Gastrocnemius medialis (tissue), 4 donors: ENCODE measurements around the gene PCK2. TPM values are rescaled to one million over a fixed set of nuclear protein-coding genes. Genes with fewer than 3 reads are reported as not detected.

Experiments used
- ATAC-seq, 2 donors: fragments of 150-250 bp; one replicate each; pipeline ENCODE4 v1.9.1; 2016
- DNase-seq, 2 donors: peaks; one replicate each; pipeline ENCODE4 v3.0.0-alpha.2; 2019
- H3K27ac ChIP-seq, 4 donors: fragments of 200-600 bp; sonication (generic); 1 replicate in 1 of 4; 2 replicates in 3 of 4; pipeline ENCODE4 v1.5.1; 2016 to 2018; ENCODE audit warnings: mild to moderate bottlenecking in 2 of 4, moderate library complexity in 1 of 4
- H3K27me3 ChIP-seq, 3 donors: fragments of 200-600 bp; sonication (generic) in 2 of 3; 1 replicate in 1 of 3; 2 replicates in 2 of 3; pipeline versions ENCODE4 v1.5.1 to v1.6.0; 2016 to 2019; ENCODE audit warnings: mild to moderate bottlenecking in 1 of 3, moderate library complexity in 1 of 3
- H3K36me3 ChIP-seq, 2 donors: fragments of 200-600 bp; sonication (generic) in 1 of 2; one replicate each; pipeline ENCODE4 v1.5.1; 2017 to 2018
- H3K4me1 ChIP-seq, 2 donors: fragments of 200-600 bp; sonication (generic) in 1 of 2; one replicate each; pipeline ENCODE4 v1.5.1; 2016 to 2017; ENCODE audit warnings: mild to moderate bottlenecking in 2 of 2
- H3K4me3 ChIP-seq, 4 donors: fragments of 200-600 bp; sonication (generic) in 3 of 4; 1 replicate in 1 of 4; 2 replicates in 3 of 4; pipeline ENCODE4 v1.5.1; 2016 to 2019; ENCODE audit warnings: mild to moderate bottlenecking in 2 of 4
- H3K9me3 ChIP-seq, 3 donors: fragments of 200-600 bp; sonication (generic) in 2 of 3; 1 replicate in 1 of 3; 2 replicates in 2 of 3; pipeline ENCODE4 v1.5.1; 2016 to 2019
- POLR2A ChIP-seq, 2 donors: fragments of 450-650 bp; IDR thresholded peaks; one replicate each; pipeline ENCODE4 v1.6.1; 2017; ENCODE audit warnings: antibody characterized with exemption in 2 of 2, mild to moderate bottlenecking in 2 of 2, moderate library complexity in 2 of 2
- in situ Hi-C, 4 donors: fragments of 200-750 bp; cut with MboI; loops; one replicate each; pipeline versions ENCODE4 v1.15.0 to v1.8.0; 2017; ENCODE audit warnings: low sequenced_read_pairs in 4 of 4
- intact Hi-C: fragments of 100-400 bp; cut with DNase I; formaldehyde crosslinking; loops from one replicate; pipeline ENCODE4 v1.15.1; 2023; ENCODE audit warnings: low total_unique reads
- microRNA-seq, 2 donors: library from miRNA; unstranded; fragments of <30 nt; microRNA quantifications; one replicate each; pipeline ENCODE4, GENCODE V29; 2016; ENCODE audit warnings: borderline replicate concordance in 2 of 2
- total RNA-seq, 4 donors: library from RNA; depleted of rRNA; stranded (reverse); fragments of >200 nt; gene quantifications; one replicate each; pipeline versions ENCODE4 v1.1.0 to v1.2.3, GENCODE V29; 2016
- TF ChIP-seq, protein P1 (sequence below), 5 experiments: fragments of 450-650 bp in 3 of 5; fragments of 200-600 bp in 2 of 5; sonication (generic) in 2 of 5; IDR thresholded peaks in 4 of 5; conservative IDR thresholded peaks in 1 of 5; 1 replicate in 4 of 5; 2 replicates in 1 of 5; pipeline ENCODE4 v1.5.1; 2016 to 2019; ENCODE audit warnings: antibody characterized with exemption in 5 of 5, mild to moderate bottlenecking in 3 of 5, moderate library complexity in 3 of 5

Gene PCK2
- total RNA-seq, 4 donors from 2014 or later = 1.9 to 9.8 (median 3.6) TPM

DNA sequence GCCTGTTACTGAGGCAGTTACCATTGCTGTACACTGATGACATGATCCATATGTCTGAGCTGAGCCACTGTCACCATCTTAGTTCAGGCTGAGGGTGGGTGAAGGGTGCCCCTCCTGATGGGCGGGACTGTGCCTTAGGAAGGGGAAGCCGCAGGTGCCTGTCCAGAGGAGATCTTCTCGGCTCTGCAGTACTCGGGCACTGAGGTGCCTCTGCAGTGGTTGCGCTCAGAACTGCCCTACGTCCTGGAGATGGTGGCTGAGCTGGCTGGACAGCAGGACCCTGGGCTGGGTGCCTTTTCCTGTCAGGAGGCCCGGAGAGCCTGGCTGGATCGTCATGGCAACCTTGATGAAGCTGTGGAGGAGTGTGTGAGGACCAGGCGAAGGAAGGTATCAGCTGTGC is 56.9 kb downstream of the PCK2 start:
- H3K27me3 ChIP-seq = no peaks in the 10 kb centered on the region
- no peak overlapping the region for H3K4me3 ChIP-seq
- H3K36me3 ChIP-seq = peaks cover 0 to 69% of the 10 kb centered on the region in 2 donors
- no peak overlapping the region for H3K27ac ChIP-seq
- in situ Hi-C loops = no loop called here
- DNase-seq (no peak), ATAC-seq (no peak)
- intact Hi-C loops = no loop called here
- H3K4me1 ChIP-seq = peaks cover 10 to 13% of the 10 kb centered on the region in 2 donors
- TF ChIP-seq, protein P1, sequence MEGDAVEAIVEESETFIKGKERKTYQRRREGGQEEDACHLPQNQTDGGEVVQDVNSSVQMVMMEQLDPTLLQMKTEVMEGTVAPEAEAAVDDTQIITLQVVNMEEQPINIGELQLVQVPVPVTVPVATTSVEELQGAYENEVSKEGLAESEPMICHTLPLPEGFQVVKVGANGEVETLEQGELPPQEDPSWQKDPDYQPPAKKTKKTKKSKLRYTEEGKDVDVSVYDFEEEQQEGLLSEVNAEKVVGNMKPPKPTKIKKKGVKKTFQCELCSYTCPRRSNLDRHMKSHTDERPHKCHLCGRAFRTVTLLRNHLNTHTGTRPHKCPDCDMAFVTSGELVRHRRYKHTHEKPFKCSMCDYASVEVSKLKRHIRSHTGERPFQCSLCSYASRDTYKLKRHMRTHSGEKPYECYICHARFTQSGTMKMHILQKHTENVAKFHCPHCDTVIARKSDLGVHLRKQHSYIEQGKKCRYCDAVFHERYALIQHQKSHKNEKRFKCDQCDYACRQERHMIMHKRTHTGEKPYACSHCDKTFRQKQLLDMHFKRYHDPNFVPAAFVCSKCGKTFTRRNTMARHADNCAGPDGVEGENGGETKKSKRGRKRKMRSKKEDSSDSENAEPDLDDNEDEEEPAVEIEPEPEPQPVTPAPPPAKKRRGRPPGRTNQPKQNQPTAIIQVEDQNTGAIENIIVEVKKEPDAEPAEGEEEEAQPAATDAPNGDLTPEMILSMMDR (IDR thresholded peaks at IDR 0.05 in 4 of 5, conservative IDR thresholded peaks at IDR 0.05 in 1 of 5) = no peak
- no peak for TF ChIP-seq POLR2A (IDR thresholded peaks at IDR 0.05)
- H3K9me3 ChIP-seq = no peaks in the 10 kb centered on the region

DNA sequence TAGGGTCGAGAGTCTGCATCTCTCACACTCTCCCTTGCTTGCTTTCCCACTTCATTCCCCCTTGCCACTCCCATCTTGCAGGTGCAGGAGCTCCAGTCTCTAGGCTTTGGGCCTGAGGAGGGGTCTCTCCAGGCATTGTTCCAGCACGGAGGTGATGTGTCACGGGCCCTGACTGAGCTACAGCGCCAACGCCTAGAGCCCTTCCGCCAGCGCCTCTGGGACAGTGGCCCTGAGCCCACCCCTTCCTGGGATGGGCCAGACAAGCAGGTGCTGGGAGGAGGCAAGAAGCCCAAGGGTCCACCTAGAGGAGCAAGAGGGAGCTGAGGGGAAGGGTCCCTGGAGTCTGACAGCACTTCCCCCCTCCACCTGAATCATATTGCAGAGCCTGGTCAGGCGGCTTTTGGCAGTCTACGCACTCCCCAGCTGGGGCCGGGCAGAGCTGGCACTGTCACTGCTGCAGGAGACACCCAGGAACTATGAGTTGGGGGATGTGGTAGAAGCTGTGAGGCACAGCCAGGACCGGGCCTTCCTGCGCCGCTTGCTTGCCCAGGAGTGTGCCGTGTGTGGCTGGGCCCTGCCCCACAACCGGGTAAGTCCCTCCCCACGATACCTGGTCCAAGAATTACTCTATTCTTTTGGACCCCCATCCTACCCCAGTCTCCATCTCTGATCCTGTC is 57.4 kb downstream of the PCK2 start:
- Histone ChIP-seq H3K4me1 (peaks cover 9 to 11% of the 10 kb centered on the region in 2 donors), H3K4me3 (no peak overlapping the region), H3K36me3 (peaks cover 0 to 74% of the 10 kb centered on the region in 2 donors), H3K27me3 (no peaks in the 10 kb centered on the region), H3K27ac (no peak overlapping the region), H3K9me3 (no peaks in the 10 kb centered on the region)
- intact Hi-C loops (no loop called here), in situ Hi-C loops (no loop called here)
- TF ChIP-seq, protein P1 (IDR thresholded peaks at IDR 0.05 in 4 of 5, conservative IDR thresholded peaks at IDR 0.05 in 1 of 5) = no peak
- no peak for TF ChIP-seq POLR2A (IDR thresholded peaks at IDR 0.05)
- no peak for DNase-seq
- ATAC-seq = no peak

Small RNAs within 50 kb of the gene (microRNA-seq; reads per million reads assigned to microRNA genes)
- gene MIR7703 = 0 to 1.2 reads per million in 2 donors

Other genes with a start within 250 kb of the PCK2 start
- gene DHRS4, start 140.5 kb upstream of the PCK2 start, total RNA-seq = 10 to 100 TPM; 26.0 to 56.2 (median 44.1) TPM
- gene DHRS4L2, start 105.4 kb upstream of the PCK2 start, total RNA-seq = 10 to 100 TPM; 12.1 to 40.2 (median 25.0) TPM
- under 1 TPM in 2 of 4 donors, not detected in 2; 0.04 to 0.31 TPM for gene CARMIL3, start 42.3 kb upstream of the PCK2 start, total RNA-seq
- not detected for gene CPNE6, start 22.7 kb upstream of the PCK2 start, total RNA-seq
- 100 to 1,000 TPM in 1 of 4 donors, 10 to 100 TPM in 3; 52.4 to 113 (median 88.7) TPM for gene DCAF11, start 20.5 kb downstream of the PCK2 start, total RNA-seq
- 1 to 10 TPM in 3 of 4 donors, under 1 TPM in 1; 0.82 to 4.5 (median 2.4) TPM for gene NRL, start 20.6 kb downstream of the PCK2 start, total RNA-seq
- gene FITM1, start 36.3 kb downstream of the PCK2 start, total RNA-seq = 10 to 100 TPM; 45.3 to 91.3 (median 65.4) TPM
- 100 to 1,000 TPM in 2 of 4 donors, 10 to 100 TPM in 2; 63.3 to 158 (median 87.5) TPM for gene PSME1, start 41.9 kb downstream of the PCK2 start, total RNA-seq
- 10 to 100 TPM; 13.6 to 18.8 (median 16.3) TPM for gene EMC9, start 47.3 kb downstream of the PCK2 start, total RNA-seq
- 10 to 100 TPM; 13.7 to 53.2 (median 21.5) TPM for gene PSME2, start 52.3 kb downstream of the PCK2 start, total RNA-seq
- 100 to 1,000 TPM in 1 of 4 donors, 10 to 100 TPM in 3; 63.3 to 140 (median 82.4) TPM for gene RNF31, start 53.2 kb downstream of the PCK2 start, total RNA-seq
- 10 to 100 TPM in 3 of 4 donors, 1 to 10 TPM in 1; 6.5 to 36.7 (median 11.9) TPM for gene IRF9, start 67.0 kb downstream of the PCK2 start, total RNA-seq
- gene REC8, start 77.8 kb downstream of the PCK2 start, total RNA-seq = 1 to 10 TPM in 1 of 4 donors, under 1 TPM in 2, not detected in 1; 0.27 to 3.1 (median 0.82) TPM
- gene IPO4, start 94.5 kb downstream of the PCK2 start, total RNA-seq = 10 to 100 TPM; 35.7 to 73.2 (median 55.4) TPM
- gene TM9SF1, start 101.1 kb downstream of the PCK2 start, total RNA-seq = 10 to 100 TPM; 31.4 to 46.4 (median 36.7) TPM
- gene TSSK4, start 111.4 kb downstream of the PCK2 start, total RNA-seq = not detected
- 10 to 100 TPM; 13.6 to 29.8 (median 20.7) TPM for gene CHMP4A, start 119.2 kb downstream of the PCK2 start, total RNA-seq
- gene MDP1, start 121.8 kb downstream of the PCK2 start, total RNA-seq = 10 to 100 TPM in 3 of 4 donors, 1 to 10 TPM in 1; 6.7 to 19.2 (median 13.9) TPM
- 100 to 1,000 TPM; 141 to 178 (median 162) TPM for gene NEDD8, start 138.1 kb downstream of the PCK2 start, total RNA-seq
- 10 to 100 TPM; 15.4 to 44.8 (median 27.4) TPM for gene GMPR2, start 138.6 kb downstream of the PCK2 start, total RNA-seq
- gene TINF2, start 148.3 kb downstream of the PCK2 start, total RNA-seq = 10 to 100 TPM; 41.4 to 77.1 (median 50.7) TPM
- gene TGM1, start 168.9 kb downstream of the PCK2 start, total RNA-seq = under 1 TPM in 1 of 4 donors, not detected in 3; 0.20 TPM
- gene RABGGTA, start 177.3 kb downstream of the PCK2 start, total RNA-seq = 10 to 100 TPM; 20.9 to 32.8 (median 28.0) TPM
- 10 to 100 TPM in 2 of 4 donors, 1 to 10 TPM in 2; 1.9 to 12.2 (median 8.2) TPM for gene DHRS1, start 205.5 kb downstream of the PCK2 start, total RNA-seq
- gene NOP9, start 205.5 kb downstream of the PCK2 start, total RNA-seq = 10 to 100 TPM; 27.2 to 43.5 (median 32.2) TPM
- gene CIDEB, start 213.7 kb downstream of the PCK2 start, total RNA-seq = 1 to 10 TPM in 1 of 4 donors, under 1 TPM in 3; 0.39 to 1.5 (median 0.88) TPM
- 1 to 10 TPM in 2 of 4 donors, under 1 TPM in 2; 0.39 to 3.3 (median 2.0) TPM for gene LTB4R2, start 215.8 kb downstream of the PCK2 start, total RNA-seq
- gene LTB4R, start 217.2 kb downstream of the PCK2 start, total RNA-seq = 1 to 10 TPM in 2 of 4 donors, under 1 TPM in 2; 0.13 to 2.2 (median 0.75) TPM
- gene ADCY4, start 240.8 kb downstream of the PCK2 start, total RNA-seq = 10 to 100 TPM in 1 of 4 donors, 1 to 10 TPM in 3; 7.9 to 16.6 (median 8.7) TPM
- 1 to 10 TPM in 2 of 4 donors, under 1 TPM in 2; 0.66 to 1.6 (median 0.97) TPM for gene RIPK3, start 245.7 kb downstream of the PCK2 start, total RNA-seq